Activated CD4-positive, CD25-positive, alpha-beta regulatory T cell treated with anti-CD3 and anti-CD28 coated beads, Interleukin-2, amount 50 U/mL, for 24 hours (primary cell): Measurements from ENCODE around the gene FBXL14.
"Not testable (repeated sequence)": the region's sequence is repeated elsewhere in the genome, so short reads cannot be mapped to it uniquely, and the experiment has no call there.

Source experiments
- ATAC-seq, 2 donors: fragments of 150-1000 bp; cut with Tn5 transposase; one replicate each; pipeline ENCODE4 v1.10.0; 2021; ENCODE audit warnings: mild to moderate bottlenecking in 1 of 2, moderate library complexity in 1 of 2

FBXL14 gene

GRCh38 chr12:1619159-1619558 lies 24.8 kb upstream of the FBXL14 start:
- no peak for ATAC-seq

DNA sequence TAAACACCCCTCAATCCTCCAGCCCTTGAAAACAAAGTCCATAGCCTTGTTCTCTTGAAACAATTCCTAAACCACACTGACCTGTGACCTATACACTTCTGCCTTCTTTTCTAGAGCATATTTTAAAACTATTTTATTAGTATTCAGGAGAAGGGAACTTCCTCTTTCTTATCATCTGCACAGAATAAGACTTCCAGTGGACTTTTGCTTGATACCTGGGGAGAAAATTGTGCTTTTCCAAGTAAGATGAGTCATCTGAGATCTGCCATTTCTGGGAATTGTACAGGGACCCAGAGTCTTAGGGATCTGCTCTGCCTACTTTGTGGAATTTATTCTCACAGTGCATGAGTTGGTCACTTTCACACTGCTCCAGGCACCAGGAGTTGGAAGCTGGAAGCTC lies 24.1 kb upstream of the FBXL14 start:
- no peak for ATAC-seq

DNA sequence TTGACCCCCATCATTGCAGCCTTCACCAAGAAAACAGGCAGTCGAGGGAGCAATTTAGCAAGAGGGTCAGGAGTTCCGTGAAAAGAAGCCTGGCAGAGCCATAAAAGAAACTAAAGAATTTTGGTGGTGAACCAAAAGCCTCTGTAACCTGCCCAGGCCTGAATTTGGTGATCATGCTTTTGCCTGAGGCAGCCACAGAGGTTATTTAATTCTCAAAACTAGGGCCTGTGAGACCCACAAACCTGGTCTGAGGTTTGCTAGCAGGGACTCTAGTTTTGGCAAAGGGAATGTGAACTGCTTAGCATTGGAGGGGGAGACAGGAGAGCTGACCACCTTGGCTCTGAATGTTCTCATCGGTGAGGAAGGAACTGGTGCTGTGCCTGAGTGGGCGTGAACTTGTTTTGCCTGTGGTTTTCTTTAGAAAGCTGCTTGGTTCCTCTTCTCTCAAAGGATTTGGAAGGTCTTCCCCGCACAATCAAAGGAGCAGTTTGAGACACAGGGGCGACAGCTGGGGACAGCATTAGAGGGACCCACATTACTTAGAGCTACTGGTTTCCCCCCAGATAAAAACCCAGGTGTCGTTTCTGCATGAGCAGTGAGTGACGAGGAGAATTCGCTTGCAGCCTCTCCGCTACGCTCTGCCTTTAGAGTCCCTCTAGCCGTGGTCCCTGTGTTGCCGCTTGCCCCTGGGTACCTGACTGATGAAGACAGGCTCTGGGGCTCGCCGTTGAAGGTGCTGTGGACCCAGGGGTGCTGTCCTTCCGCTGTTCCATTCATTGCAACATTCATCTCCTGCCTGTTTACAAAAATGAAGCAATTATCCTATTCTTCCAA lies 22.1 kb upstream of the FBXL14 start:
- ATAC-seq = peak in 1 of 2 donors; percentile 13

GRCh38 chr12:1614360-1614759 lies 20.0 kb upstream of the FBXL14 start:
- ATAC-seq = no peak

- no peak for ATAC-seq
Measured at GRCh38 chr12:1613860-1614259, 19.5 kb upstream of the FBXL14 start.

- ATAC-seq = no peak
Measured at GRCh38 chr12:1611803-1612572, 17.6 kb upstream of the FBXL14 start.

DNA sequence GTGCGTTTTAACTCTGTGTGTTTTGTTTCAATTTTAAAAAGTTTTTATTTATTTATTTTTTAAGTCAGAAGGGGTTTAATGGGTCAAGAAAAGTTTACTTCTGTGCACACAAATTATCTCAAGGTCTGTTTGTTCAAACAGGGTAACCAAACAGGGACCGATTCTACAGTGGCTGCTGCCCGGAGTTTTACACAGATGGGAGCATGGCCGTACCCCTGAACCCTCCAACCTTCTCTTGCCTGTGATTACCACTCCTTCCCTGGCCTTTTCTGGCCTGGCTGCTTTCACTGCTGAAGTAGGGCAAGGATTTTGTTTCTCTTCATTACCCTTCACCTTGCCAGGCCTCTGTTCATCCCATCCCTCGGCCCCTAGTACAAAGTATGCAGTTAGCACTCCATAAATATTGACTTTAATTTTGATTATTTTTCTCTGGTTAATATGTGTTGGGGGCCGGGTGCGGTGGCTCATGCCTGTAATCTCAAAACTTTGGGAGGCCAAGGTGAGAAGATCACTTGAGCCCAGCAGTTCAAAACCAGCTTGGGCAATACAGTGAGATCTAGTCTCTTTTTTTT lies 15.8 kb upstream of the FBXL14 start:
- no peak for ATAC-seq

DNA sequence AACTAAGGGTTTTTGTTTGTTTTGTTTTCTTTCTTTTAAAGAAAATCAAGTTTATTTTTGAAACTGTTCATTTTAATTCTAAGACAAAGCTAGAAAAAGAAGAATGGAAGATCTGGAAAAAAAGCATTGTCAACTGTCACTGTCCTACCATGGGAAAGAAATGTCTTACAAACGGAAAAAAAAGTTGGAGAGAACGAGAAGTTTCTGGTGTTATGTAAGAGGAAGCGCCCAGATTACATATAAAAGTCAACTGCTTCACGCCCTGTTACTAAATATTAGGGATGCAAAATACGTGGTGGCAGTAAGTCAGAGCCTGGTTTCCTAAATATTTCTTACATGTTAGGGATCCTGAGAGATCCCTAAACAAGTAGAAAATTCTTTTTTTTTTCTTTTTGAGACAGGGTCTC lies 14.3 kb upstream of the FBXL14 start:
- no peak for ATAC-seq

DNA sequence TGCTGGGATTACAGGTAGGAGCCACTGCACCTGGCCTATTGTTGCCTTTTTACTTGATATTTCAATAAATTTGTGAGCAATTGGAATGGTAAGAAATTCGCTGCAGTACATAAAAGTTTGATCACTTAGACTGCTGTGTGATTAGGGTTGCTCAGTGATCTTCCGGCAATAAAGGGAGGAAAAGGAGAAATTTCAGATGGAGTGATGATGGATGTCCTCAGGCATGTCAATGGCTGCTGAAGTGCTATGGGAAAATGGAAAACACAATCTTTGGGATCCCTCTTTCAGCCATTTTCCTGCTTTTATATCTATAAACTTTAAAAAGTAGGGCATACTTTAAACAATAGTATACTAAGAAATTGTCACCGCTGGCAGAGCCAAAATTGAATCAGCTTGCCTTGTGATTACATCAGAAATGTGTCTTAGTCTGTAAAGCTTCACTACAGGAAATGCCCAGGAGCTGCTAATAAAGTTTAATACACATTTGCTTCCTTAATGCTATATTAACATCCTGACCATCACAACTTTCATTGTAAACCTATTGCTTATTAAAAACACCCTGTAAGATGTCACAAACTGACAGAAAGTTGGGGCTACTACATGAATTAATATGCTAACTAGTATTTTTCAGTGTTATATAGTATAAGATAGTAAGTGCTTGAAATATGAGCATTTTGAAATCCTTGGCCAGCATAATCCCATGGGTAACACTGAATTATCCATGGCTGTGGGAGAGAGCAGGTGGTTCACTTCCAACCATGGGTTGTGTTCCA lies 13.7 kb upstream of the FBXL14 start:
- ATAC-seq = no peak

- peak; percentile 78 to 81 for ATAC-seq
Measured at GRCh38 chr12:1606021-1606622, 11.7 kb upstream of the FBXL14 start.

- peak; percentile 55 to 65 for ATAC-seq
Measured at GRCh38 chr12:1605129-1606020, 11.0 kb upstream of the FBXL14 start.

GRCh38 chr12:1604464-1604863 lies 10.1 kb upstream of the FBXL14 start:
- no peak for ATAC-seq

- no peak for ATAC-seq
Measured at GRCh38 chr12:1603269-1603993, 9.1 kb upstream of the FBXL14 start.

DNA sequence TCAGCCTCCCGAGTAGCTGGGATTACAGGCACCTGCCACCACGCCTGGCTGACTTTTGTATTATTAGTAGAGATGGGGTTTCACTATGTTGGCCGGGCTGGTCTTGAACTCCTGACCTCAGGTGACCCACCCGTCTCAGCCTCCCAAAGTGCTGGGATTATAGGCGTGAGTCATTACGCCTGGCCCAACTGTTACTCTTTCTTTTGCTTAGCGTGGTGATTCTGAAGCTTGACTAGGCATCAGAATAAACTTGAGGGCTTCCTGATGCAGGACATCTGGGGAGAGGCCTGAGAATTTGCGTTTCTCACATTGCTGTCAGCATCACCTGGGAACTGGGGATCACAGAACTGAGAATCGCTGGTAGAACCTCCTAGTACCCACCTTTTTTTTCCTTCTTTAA lies 8.3 kb upstream of the FBXL14 start:
- not testable (repeated sequence) for ATAC-seq

DNA sequence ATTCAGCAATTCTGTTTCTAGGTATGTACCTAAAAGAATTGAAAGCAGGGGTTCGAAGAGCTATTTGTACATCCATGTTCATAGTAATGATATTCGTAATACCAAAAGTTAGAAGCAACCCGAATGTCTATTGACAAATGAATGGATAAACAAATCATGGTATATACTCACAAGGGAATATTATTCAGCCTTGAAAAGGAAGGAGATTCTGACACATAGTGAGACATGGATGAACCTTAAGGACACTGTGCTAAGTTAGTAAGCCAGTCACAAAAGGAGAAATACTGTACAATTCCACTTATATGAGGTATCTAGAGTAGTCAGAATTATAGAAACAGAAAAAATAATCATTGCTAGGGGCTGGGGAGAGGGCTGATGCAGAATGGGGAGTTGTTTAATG lies 4.4 kb upstream of the FBXL14 start:
- no peak for ATAC-seq

DNA sequence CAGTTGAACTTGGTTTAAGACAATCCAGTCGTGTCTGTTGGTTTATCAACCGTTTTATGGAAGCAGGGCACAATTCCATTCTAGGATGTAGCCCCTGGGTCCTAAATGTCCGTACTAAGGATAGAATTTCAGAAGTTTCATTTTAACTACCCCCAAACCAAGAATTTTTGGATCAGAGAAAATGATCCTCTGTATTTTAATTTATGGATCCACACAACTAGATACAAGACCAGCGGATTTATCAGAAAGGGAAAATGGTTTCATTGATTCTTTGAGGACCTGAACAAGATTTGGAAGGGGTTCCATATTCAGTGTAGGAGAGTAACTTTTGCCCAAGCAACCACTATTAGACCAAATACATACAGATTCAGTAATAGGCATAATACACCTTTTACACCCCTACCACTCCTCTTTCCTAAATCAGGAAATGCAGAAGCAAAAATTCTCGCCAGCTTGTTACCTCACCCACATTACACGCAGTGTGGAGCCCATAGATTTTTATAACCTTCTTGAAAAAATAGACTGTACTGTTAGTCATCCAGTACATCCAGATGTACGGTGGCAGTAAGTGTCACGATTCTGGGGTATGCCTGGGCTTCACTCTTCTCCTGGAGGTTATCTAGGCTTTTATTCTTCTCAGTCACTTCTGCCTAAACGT lies 1.4 kb upstream of the FBXL14 start:
- ATAC-seq = no peak

DNA sequence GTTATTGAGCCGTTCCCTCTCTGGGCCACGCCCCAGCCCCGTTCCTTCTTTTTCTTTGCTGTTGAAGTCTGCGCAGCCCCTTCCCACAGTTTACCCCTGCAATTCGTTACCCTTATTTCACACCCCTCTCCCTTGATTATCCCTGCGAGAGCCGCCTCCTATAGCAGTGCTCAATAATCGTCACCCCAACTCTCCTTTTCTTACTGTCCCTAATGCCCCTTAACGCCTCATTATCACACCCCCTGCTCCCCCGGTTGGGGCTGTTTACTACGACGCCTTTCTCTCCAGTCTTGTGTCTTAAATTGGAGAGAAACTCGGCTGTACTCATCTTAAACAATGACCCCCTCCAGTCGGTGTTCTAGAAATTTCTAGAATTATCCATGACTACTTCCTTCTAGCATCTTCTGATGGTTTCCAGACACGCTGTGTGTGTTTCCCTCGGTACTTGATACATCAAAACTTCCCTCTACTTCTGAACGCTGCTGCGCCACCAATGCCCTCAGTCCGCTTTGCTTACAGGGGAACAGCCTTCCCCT lies 713 bp upstream of the FBXL14 start:
- ATAC-seq = no peak

- no peak for ATAC-seq
Measured at GRCh38 chr12:1594006-1594260, 448 bp downstream of the FBXL14 start.

GRCh38 chr12:1593174-1594005 lies 991 bp downstream of the FBXL14 start:
- peak; percentile 4 to 9 for ATAC-seq
